ENCODE data around the gene SLC22A1.
"Not testable (repeated sequence)": the region's sequence is repeated elsewhere in the genome, so short reads cannot be mapped to it uniquely, and the experiment has no call there.

The SLC22A1 gene

GRCh38 chr6:160137130-160137988, 15.7 kb downstream of the SLC22A1 start:
- no peak overlapping the region for H3K27ac Mint-ChIP-seq
- no peaks in the 10 kb centered on the region for H3K9me3 Mint-ChIP-seq
- H3K4me3 Mint-ChIP-seq = no peak overlapping the region
- peaks cover 4% of the 10 kb centered on the region for H3K36me3 Mint-ChIP-seq
- peaks cover 14% of the 10 kb centered on the region for H3K4me1 Mint-ChIP-seq
- no peaks in the 10 kb centered on the region for H3K27me3 Mint-ChIP-seq

GRCh38 chr6:160137989-160138835, 16.6 kb downstream of the SLC22A1 start:
- H3K36me3 Mint-ChIP-seq = peaks cover 3% of the 10 kb centered on the region
- peaks cover 14% of the 10 kb centered on the region for H3K4me1 Mint-ChIP-seq
- H3K27ac Mint-ChIP-seq = no peak overlapping the region
- no peak overlapping the region for H3K4me3 Mint-ChIP-seq
- no peaks in the 10 kb centered on the region for H3K27me3 Mint-ChIP-seq
- H3K9me3 Mint-ChIP-seq = no peaks in the 10 kb centered on the region

GRCh38 chr6:160138839-160139419, 17.3 kb downstream of the SLC22A1 start:
- Mint-ChIP-seq H3K9me3 (no peaks in the 10 kb centered on the region), H3K4me1 (peaks cover 14% of the 10 kb centered on the region), H3K36me3 (peaks cover 1% of the 10 kb centered on the region), H3K27ac (no peak overlapping the region), H3K4me3 (no peak overlapping the region), H3K27me3 (no peaks in the 10 kb centered on the region)

- Mint-ChIP-seq H3K4me1 (peaks cover 14% of the 10 kb centered on the region), H3K4me3 (no peak overlapping the region), H3K27me3 (no peaks in the 10 kb centered on the region), H3K9me3 (no peaks in the 10 kb centered on the region), H3K27ac (no peak overlapping the region), H3K36me3 (peaks cover 1% of the 10 kb centered on the region)
Observed at GRCh38 chr6:160139420-160139851, 17.8 kb downstream of the SLC22A1 start.

GRCh38 chr6:160140493-160140892, 18.9 kb downstream of the SLC22A1 start:
- not testable (repeated sequence) for H3K36me3 Mint-ChIP-seq, H3K4me3 Mint-ChIP-seq, H3K27me3 Mint-ChIP-seq, H3K27ac Mint-ChIP-seq, H3K9me3 Mint-ChIP-seq
- H3K4me1 Mint-ChIP-seq = peaks cover 14% of the 10 kb centered on the region

GRCh38 chr6:160141001-160141726, 19.5 kb downstream of the SLC22A1 start:
- Mint-ChIP-seq H3K27ac (no peak overlapping the region), H3K36me3 (peaks cover 1% of the 10 kb centered on the region), H3K4me1 (peaks cover 14% of the 10 kb centered on the region), H3K27me3 (no peaks in the 10 kb centered on the region), H3K4me3 (no peak overlapping the region), H3K9me3 (no peaks in the 10 kb centered on the region)

GRCh38 chr6:160142115-160142715, 20.6 kb downstream of the SLC22A1 start:
- H3K27me3 Mint-ChIP-seq = no peaks in the 10 kb centered on the region
- H3K9me3 Mint-ChIP-seq = no peaks in the 10 kb centered on the region
- H3K27ac Mint-ChIP-seq = no peak overlapping the region
- peaks cover 2% of the 10 kb centered on the region for H3K36me3 Mint-ChIP-seq
- peaks cover 14% of the 10 kb centered on the region for H3K4me1 Mint-ChIP-seq
- no peak overlapping the region for H3K4me3 Mint-ChIP-seq

GRCh38 chr6:160146454-160147145, 25.0 kb downstream of the SLC22A1 start:
- Mint-ChIP-seq H3K27ac (no peak overlapping the region), H3K9me3 (no peaks in the 10 kb centered on the region), H3K27me3 (no peaks in the 10 kb centered on the region), H3K4me1 (no peaks in the 10 kb centered on the region), H3K4me3 (no peak overlapping the region), H3K36me3 (peaks cover 12% of the 10 kb centered on the region)

GRCh38 chr6:160147146-160147536, 25.5 kb downstream of the SLC22A1 start:
- Mint-ChIP-seq H3K4me1 (no peaks in the 10 kb centered on the region), H3K27ac (no peak overlapping the region), H3K27me3 (no peaks in the 10 kb centered on the region), H3K36me3 (peaks cover 11% of the 10 kb centered on the region), H3K9me3 (no peaks in the 10 kb centered on the region), H3K4me3 (no peak overlapping the region)

GRCh38 chr6:160154471-160154870, 32.9 kb downstream of the SLC22A1 start:
- H3K27ac Mint-ChIP-seq = no peak overlapping the region
- no peaks in the 10 kb centered on the region for H3K4me1 Mint-ChIP-seq
- no peak overlapping the region for H3K4me3 Mint-ChIP-seq
- H3K27me3 Mint-ChIP-seq = no peaks in the 10 kb centered on the region
- H3K9me3 Mint-ChIP-seq = peaks cover 9% of the 10 kb centered on the region
- H3K36me3 Mint-ChIP-seq = peaks cover 18% of the 10 kb centered on the region

GRCh38 chr6:160156842-160157241, 35.2 kb downstream of the SLC22A1 start:
- Mint-ChIP-seq H3K27me3 (no peaks in the 10 kb centered on the region), H3K9me3 (peaks cover 9% of the 10 kb centered on the region), H3K27ac (no peak overlapping the region), H3K36me3 (peaks cover 13% of the 10 kb centered on the region), H3K4me1 (no peaks in the 10 kb centered on the region), H3K4me3 (no peak overlapping the region)

GRCh38 chr6:160160450-160160849, 38.8 kb downstream of the SLC22A1 start:
- Mint-ChIP-seq H3K9me3 (no peaks in the 10 kb centered on the region), H3K4me3 (no peak overlapping the region), H3K27me3 (no peaks in the 10 kb centered on the region), H3K4me1 (no peaks in the 10 kb centered on the region), H3K27ac (no peak overlapping the region), H3K36me3 (peaks cover 4% of the 10 kb centered on the region)

- H3K27ac Mint-ChIP-seq = no peak overlapping the region
- H3K9me3 Mint-ChIP-seq = no peaks in the 10 kb centered on the region
- H3K36me3 Mint-ChIP-seq = peaks cover 4% of the 10 kb centered on the region
- no peaks in the 10 kb centered on the region for H3K4me1 Mint-ChIP-seq
- no peak overlapping the region for H3K4me3 Mint-ChIP-seq
- no peaks in the 10 kb centered on the region for H3K27me3 Mint-ChIP-seq
Observed at GRCh38 chr6:160160929-160161646, 39.5 kb downstream of the SLC22A1 start.

- H3K36me3 Mint-ChIP-seq = peaks cover 4% of the 10 kb centered on the region
- no peaks in the 10 kb centered on the region for H3K9me3 Mint-ChIP-seq
- no peak overlapping the region for H3K27ac Mint-ChIP-seq
- H3K4me1 Mint-ChIP-seq = no peaks in the 10 kb centered on the region
- H3K27me3 Mint-ChIP-seq = no peaks in the 10 kb centered on the region
- no peak overlapping the region for H3K4me3 Mint-ChIP-seq
Observed at GRCh38 chr6:160161647-160161986, 40.0 kb downstream of the SLC22A1 start.

All from activated naive CD4-positive, alpha-beta T cell treated with anti-CD3 and anti-CD28 coated beads, Interleukin-2, amount 50 U/mL, for 24 hours (primary cell).